Measurements from ENCODE around the gene SLC25A25. TPM values are rescaled to one million over a fixed set of nuclear protein-coding genes. Genes with fewer than 3 reads are reported as not detected.
A peak's percentile ranks its signal among the peaks of the same experiment; 100 is the strongest.

SLC25A25 gene
- total RNA-seq, 4 donors from 2014 or later = 21.9 to 42.0 (median 30.8) TPM

- 93 to 94% methylated on average over 5 of the region's 5 CpGs for WGBS, 2 donors
- peaks cover 29 to 31% of the 10 kb centered on the region in 2 donors for H3K36me3 ChIP-seq
- DNase-seq = no peak
Observed at GRCh38 chr9:128121466-128121810, 53.4 kb downstream of the SLC25A25 start.

GRCh38 chr9:128121924-128122808 is 54.1 kb downstream of the SLC25A25 start:
- Histone ChIP-seq H3K27ac (no peak overlapping the region), H3K9me3 (no peaks in the 10 kb centered on the region), H3K36me3 (peaks cover 29 to 31% of the 10 kb centered on the region in 2 donors), H3K4me1 (peaks cover 14 to 21% of the 10 kb centered on the region in 2 donors), H3K4me3 (replicated peaks in 1 of 3) (no peak overlapping the region), H3K27me3 (no peaks in the 10 kb centered on the region)
- DNase-seq = peak in 1 of 2 donors; percentile 1
- 94 to 95% methylated on average over 19 to 20 of the region's 27 CpGs for WGBS, 2 donors
- TF ChIP-seq CTCF (IDR thresholded peaks at IDR 0.05) (no peak), POLR2A (IDR thresholded peaks at IDR 0.05) (no peak)
- intact Hi-C loops (cut with DNase I) = no loop called here

More at GRCh38 chr9:128121466-128121810, 53.4 kb downstream of the SLC25A25 start:
- H3K27me3 ChIP-seq = no peaks in the 10 kb centered on the region
- H3K4me1 ChIP-seq = peaks cover 9 to 17% of the 10 kb centered on the region in 2 donors
- intact Hi-C loops (cut with DNase I) = no loop called here
- H3K9me3 ChIP-seq = no peaks in the 10 kb centered on the region
- TF ChIP-seq POLR2A (IDR thresholded peaks at IDR 0.05) (no peak), CTCF (IDR thresholded peaks at IDR 0.05) (no peak)
- no peak overlapping the region for H3K27ac ChIP-seq
- H3K4me3 ChIP-seq (replicated peaks in 1 of 3) = no peak overlapping the region

GRCh38 chr9:128122809-128123175 is 54.8 kb downstream of the SLC25A25 start:
- WGBS, 2 donors = 93 to 98% methylated on average over 6 to 20 of the region's 24 CpGs
- peaks cover 29 to 31% of the 10 kb centered on the region in 2 donors for H3K36me3 ChIP-seq
- no peak overlapping the region for H3K4me3 ChIP-seq (replicated peaks in 1 of 3)
- DNase-seq = no peak
- H3K27ac ChIP-seq = no peak overlapping the region
- intact Hi-C loops (cut with DNase I) = no loop called here
- no peak for TF ChIP-seq POLR2A (IDR thresholded peaks at IDR 0.05)
- TF ChIP-seq CTCF (IDR thresholded peaks at IDR 0.05) = no peak
- H3K9me3 ChIP-seq = no peaks in the 10 kb centered on the region
- H3K4me1 ChIP-seq = peaks cover 14 to 20% of the 10 kb centered on the region in 2 donors
- no peaks in the 10 kb centered on the region for H3K27me3 ChIP-seq

GRCh38 chr9:128123451-128124080 is 55.5 kb downstream of the SLC25A25 start:
- no peak for DNase-seq
- H3K9me3 ChIP-seq = no peaks in the 10 kb centered on the region
- H3K27ac ChIP-seq = no peak overlapping the region
- intact Hi-C loops (cut with DNase I) = no loop called here
- H3K4me1 ChIP-seq = peaks cover 15 to 16% of the 10 kb centered on the region in 2 donors
- H3K4me3 ChIP-seq (replicated peaks in 1 of 3) = no peak overlapping the region
- H3K36me3 ChIP-seq = peaks cover 29 to 31% of the 10 kb centered on the region in 2 donors
- no peak for TF ChIP-seq POLR2A (IDR thresholded peaks at IDR 0.05)
- TF ChIP-seq CTCF (IDR thresholded peaks at IDR 0.05) = no peak
- WGBS, 2 donors = 91 to 93% methylated on average over 20 to 21 of the region's 21 CpGs
- no peaks in the 10 kb centered on the region for H3K27me3 ChIP-seq

GRCh38 chr9:128124451-128124850 is 56.4 kb downstream of the SLC25A25 start:
- H3K4me3 ChIP-seq (replicated peaks in 1 of 3) = no peak overlapping the region
- peaks cover 22 to 25% of the 10 kb centered on the region in 2 donors for H3K4me1 ChIP-seq
- no peaks in the 10 kb centered on the region for H3K27me3 ChIP-seq
- peaks cover 29 to 31% of the 10 kb centered on the region in 2 donors for H3K36me3 ChIP-seq
- intact Hi-C loops (cut with DNase I) = no loop called here
- 93 to 96% methylated on average over 8 of the region's 8 CpGs for WGBS, 2 donors
- TF ChIP-seq POLR2A (IDR thresholded peaks at IDR 0.05) = no peak
- no peak for TF ChIP-seq CTCF (IDR thresholded peaks at IDR 0.05)
- no peak overlapping the region for H3K27ac ChIP-seq
- no peaks in the 10 kb centered on the region for H3K9me3 ChIP-seq
- DNase-seq = no peak
